Heart right ventricle (tissue), 16 donors: ENCODE data around the gene NOXRED1. TPM values are rescaled to one million over a fixed set of nuclear protein-coding genes. Genes with fewer than 3 reads are reported as not detected.
A peak's percentile ranks its signal among the peaks of the same experiment; 100 is the strongest.

Source experiments
- ATAC-seq, 8 donors: fragments of 200-7000 bp; cut with Tn5 transposase; one replicate each; pipeline ENCODE4 v1.9.1; 2020; ENCODE audit warnings: mild to moderate bottlenecking in 8 of 8, moderate library complexity in 8 of 8, moderate number of reproducible peaks in 1 of 8
- DNase-seq, 2 donors: peaks; one replicate each; pipeline ENCODE4 v3.0.0-alpha.2; 2020
- H3K27ac ChIP-seq, 10 donors: fragments of 200-600 bp; sonication (generic) in 2 of 10; one replicate each; pipeline versions ENCODE4 v1.5.0 to v1.8.0; 2020 to 2022; ENCODE audit warnings: mild to moderate bottlenecking in 3 of 10
- H3K27me3 ChIP-seq, 7 donors: fragments of 200-600 bp; one replicate each; pipeline ENCODE4 v1.8.0; 2021 to 2022; ENCODE audit warnings: mild to moderate bottlenecking in 2 of 7
- H3K36me3 ChIP-seq, 9 donors: fragments of 200-600 bp; sonication (generic) in 1 of 9; one replicate each; pipeline versions ENCODE4 v1.5.0 to v1.8.0; 2020 to 2022; ENCODE audit warnings: mild to moderate bottlenecking in 2 of 9
- H3K4me1 ChIP-seq, 9 donors: fragments of 200-600 bp; sonication (generic) in 1 of 9; one replicate each; pipeline versions ENCODE4 v1.5.0 to v1.8.0; 2020 to 2022; ENCODE audit warnings: mild to moderate bottlenecking in 4 of 9
- H3K4me3 ChIP-seq, 10 donors: fragments of 200-600 bp; sonication (generic) in 2 of 10; one replicate each; pipeline versions ENCODE4 v1.5.0 to v1.8.0; 2020 to 2022; ENCODE audit warnings: mild to moderate bottlenecking in 7 of 10, moderate library complexity in 2 of 10
- H3K9me3 ChIP-seq, 11 donors: fragments of 200-600 bp in 10 of 11; sonication (generic) in 2 of 11; one replicate each; pipeline versions ENCODE4 v1.5.0 to v1.8.0; 2013 to 2022; ENCODE audit warnings: mild to moderate bottlenecking in 2 of 11, control low read depth in 1 of 11, moderate library complexity in 1 of 11
- CTCF ChIP-seq, 9 donors: fragments of 200-600 bp; sonication (generic) in 2 of 9; IDR thresholded peaks; one replicate each; pipeline versions ENCODE4 v1.5.0 to v1.8.0; 2021 to 2022; ENCODE audit warnings: antibody characterized with exemption in 9 of 9, mild to moderate bottlenecking in 5 of 9, moderate library complexity in 1 of 9
- WGBS, 2 donors: extraction: QIAGEN DNeasy Blood & Tissue Kit; methylation state at CpG; one replicate each; pipeline ENCODE4 v1.1.7; 2013; ENCODE audit warnings: inconsistent platforms in 1 of 2; 5-methylcytosine and 5-hydroxymethylcytosine counted together
- intact Hi-C, 10 donors: fragments of 100-400 bp; cut with DNase I; formaldehyde crosslinking; loops; one replicate each; pipeline versions ENCODE4 v1.11.1 to v1.14.2; 2022
- polyA plus RNA-seq, 2 donors: library from polyadenylated mRNA; stranded (reverse); fragments of 200-250 nt; gene quantifications; one replicate each; pipeline ENCODE4 v1.2.3, GENCODE V29; 2013
- total RNA-seq, 10 donors: library from RNA; stranded (reverse); fragmentation: NEBNext Ultra II Directional in 3 of 10; extraction: Animal tissue kit (Norgen Biotek cat#: 25700) in 3 of 10; gene quantifications; one replicate each; pipeline versions ENCODE4 v1.2.1 to v1.2.4, GENCODE V29; 2021 to 2023
- donor health status: Arrhythmogenic right ventricular cardiomyopathy.
- donor health status: ischemic (EF 13 %, LVEDD 7.1; RV severe dilation, severe dysfunction).
- donor health status: healthy with polysubstance abuse.
- donor health status: DM: no; HTN: yes; CAD: no.
- donor health status: DM: no; HTN: no; CAD: no.
- donor health status: ischemic (EF 25% LVEDD 6.9; RV normal size, moderate dysfunction).
- donor health status: ischemic (EF 25% LVEDD 5.7; RV mildly dilated, moderate dysfunction).
- donor health status: healthy.
- donor health status: DM: yes; HTN: yes; CAD: no.
- donor health status: Ischemic cardiomyopathy.
- donor health status: ischemic (EF 35%, LVEDD 5.7; RV mildly dilated, moderate dysfunction).
- donor health status: nonischemic (EF 11% LVEDD 7.7; RV severe dilation, severe dysfunction).
- donor health status: DM: yes; HTN: yes; CAD: no.
- donor health status: PGD.
- donor health status: ischemic (EF 29% LVEDD 5.4; RV normal size, mild dysfunction).
- donor health status: nonischemic (EF 23%, LVEDD 6.1; RV moderate dilation, normal function).

Gene NOXRED1
- total and polyA plus RNA-seq, 12 donors: 0.04 to 0.40 (median 0.22) TPM; not detected in 6

- ATAC-seq: no peak
- DNase-seq: no peak
- WGBS, 2 donors: 86% methylated on average over 9 of the region's 9 CpGs
- H3K4me3 ChIP-seq: peak overlapping the region in 2 of 10 donors; percentile 81 to 94
- intact Hi-C loops: loop anchor here in 2 of 10 donors (5.0 kb wide), 1 partner anchor 53 kb away; the partner anchor contains the start of genes GSTZ1 (in 2 of the 2) and POMT2 (in 2 of the 2)
- H3K27ac ChIP-seq: peak overlapping the region in 1 of 10 donors; percentile 92
- no peaks in the 10 kb centered on the region for H3K27me3 ChIP-seq
- H3K9me3 ChIP-seq: no peaks in the 10 kb centered on the region
- no peak for TF ChIP-seq CTCF (IDR thresholded peaks at IDR 0.05)
- no peaks in the 10 kb centered on the region for H3K36me3 ChIP-seq
- peaks cover 0 to 28% (median 18%) of the 10 kb centered on the region in 9 donors for H3K4me1 ChIP-seq
Measured at GRCh38 chr14:77375164-77375950, 48.0 kb downstream of the NOXRED1 start.

- WGBS, 2 donors: 54 to 63% methylated on average over 4 of the region's 4 CpGs
- no peaks in the 10 kb centered on the region for H3K9me3 ChIP-seq
- no peaks in the 10 kb centered on the region for H3K36me3 ChIP-seq
- no peak overlapping the region for H3K4me3 ChIP-seq
- H3K27ac ChIP-seq: no peak overlapping the region
- H3K4me1 ChIP-seq: peaks cover 0 to 22% (median 16%) of the 10 kb centered on the region in 9 donors
- intact Hi-C loops: no loop called here
- TF ChIP-seq CTCF (IDR thresholded peaks at IDR 0.05): no peak
- no peaks in the 10 kb centered on the region for H3K27me3 ChIP-seq
- DNase-seq: no peak
- ATAC-seq: no peak
Measured at GRCh38 chr14:77372304-77372841, 51.0 kb downstream of the NOXRED1 start.

GRCh38 chr14:77369285-77369684 is 54.0 kb downstream of the NOXRED1 start:
- Histone ChIP-seq H3K4me3 (no peak overlapping the region), H3K36me3 (peaks cover 0 to 3% (median 0%) of the 10 kb centered on the region in 9 donors), H3K4me1 (peaks cover 0 to 11% (median 0%) of the 10 kb centered on the region in 9 donors), H3K9me3 (no peaks in the 10 kb centered on the region), H3K27ac (no peak overlapping the region), H3K27me3 (no peaks in the 10 kb centered on the region)
- no peak for TF ChIP-seq CTCF (IDR thresholded peaks at IDR 0.05)
- DNase-seq: no peak
- WGBS, 2 donors: 51 to 71% methylated on average over 1 of the region's 1 CpG
- intact Hi-C loops: no loop called here
- ATAC-seq: no peak

GRCh38 chr14:77364146-77364545 is 59.2 kb downstream of the NOXRED1 start:
- Histone ChIP-seq H3K27ac (no peak overlapping the region), H3K4me3 (no peak overlapping the region), H3K27me3 (no peaks in the 10 kb centered on the region), H3K36me3 (peaks cover 0 to 3% (median 0%) of the 10 kb centered on the region in 9 donors), H3K4me1 (peaks cover 0 to 2% (median 0%) of the 10 kb centered on the region in 9 donors), H3K9me3 (no peaks in the 10 kb centered on the region)
- intact Hi-C loops: no loop called here
- no peak for DNase-seq
- TF ChIP-seq CTCF (IDR thresholded peaks at IDR 0.05): no peak
- ATAC-seq: no peak
- 93 to 94% methylated on average over 3 of the region's 3 CpGs for WGBS, 2 donors
